Left ventricle myocardium inferior (tissue), 1 donor: ENCODE measurements around the gene PTGDR. TPM values are rescaled to one million over a fixed set of nuclear protein-coding genes. Genes with fewer than 3 reads are reported as not detected.

Experiments
- DNase-seq: peaks from one replicate; pipeline ENCODE4 v3.0.0-alpha.2; 2020
- H3K27ac ChIP-seq: fragments of 200-600 bp; replicated peaks from 2 replicates; pipeline ENCODE4 v1.8.0; 2021
- H3K27me3 ChIP-seq: fragments of 200-600 bp; 2 replicates; pipeline ENCODE4 v1.8.0; 2021; ENCODE audit warnings: low read depth
- H3K36me3 ChIP-seq: fragments of 200-600 bp; 2 replicates; pipeline ENCODE4 v1.8.0; 2021
- H3K4me1 ChIP-seq: fragments of 200-600 bp; 2 replicates; pipeline ENCODE4 v1.8.0; 2021
- H3K4me3 ChIP-seq: fragments of 200-600 bp; 2 replicates; pipeline ENCODE4 v1.8.0; 2021; ENCODE audit warnings: mild to moderate bottlenecking, moderate library complexity
- H3K9me3 ChIP-seq: fragments of 200-600 bp; replicated peaks from 2 replicates; pipeline ENCODE4 v1.8.0; 2021
- CTCF ChIP-seq: fragments of 200-600 bp; IDR thresholded peaks from 2 replicates; pipeline ENCODE4 v1.8.0; 2021; ENCODE audit warnings: antibody characterized with exemption, mild to moderate bottlenecking, borderline replicate concordance
- intact Hi-C: fragments of 100-400 bp; cut with micrococcal nuclease; formaldehyde crosslinking; loops from one replicate; pipeline ENCODE4 v1.11.0; 2022
- total RNA-seq: library from RNA; stranded (reverse); fragmentation: NEBNext Ultra II Directional; extraction: Animal tissue kit (Norgen Biotek cat#: 25700); gene quantifications from one replicate; pipeline ENCODE4 v1.2.1, GENCODE V29; 2021
- donor health status: DM: no; HTN: yes; CAD: no; lungs with severe emphysema.

The PTGDR gene
- total RNA-seq, 1 donor from 2014 or later: 1.3 TPM

GRCh38 chr14:52307376-52307775 lies 39.9 kb downstream of the PTGDR start:
- no peak overlapping the region for H3K27ac ChIP-seq
- no peak for DNase-seq
- no peaks in the 10 kb centered on the region for H3K4me1 ChIP-seq
- no peak for TF ChIP-seq CTCF
- H3K36me3 ChIP-seq: no peaks in the 10 kb centered on the region
- H3K4me3 ChIP-seq: no peak overlapping the region
- peaks cover 38% of the 10 kb centered on the region for H3K27me3 ChIP-seq
- H3K9me3 ChIP-seq: no peaks in the 10 kb centered on the region
- intact Hi-C loops: no loop called here

- intact Hi-C loops: no loop called here
These were observed 40.4 kb downstream of the PTGDR start for GRCh38 chr14:52307905-52308304.

GRCh38 chr14:52310541-52310940 lies 43.0 kb downstream of the PTGDR start:
- peaks cover 24% of the 10 kb centered on the region for H3K4me1 ChIP-seq
- H3K36me3 ChIP-seq: no peaks in the 10 kb centered on the region
- no peak overlapping the region for H3K27ac ChIP-seq
- H3K4me3 ChIP-seq: no peak overlapping the region
- TF ChIP-seq CTCF: no peak
- no peaks in the 10 kb centered on the region for H3K9me3 ChIP-seq
- no peak for DNase-seq
- intact Hi-C loops: no loop called here
- peaks cover 70% of the 10 kb centered on the region for H3K27me3 ChIP-seq

More at GRCh38 chr14:52307905-52308304, 40.4 kb downstream of the PTGDR start:
- peaks cover 44% of the 10 kb centered on the region for H3K27me3 ChIP-seq
- H3K4me1 ChIP-seq: no peaks in the 10 kb centered on the region
- no peak overlapping the region for H3K4me3 ChIP-seq
- H3K36me3 ChIP-seq: no peaks in the 10 kb centered on the region
- no peaks in the 10 kb centered on the region for H3K9me3 ChIP-seq
- no peak for TF ChIP-seq CTCF
- no peak overlapping the region for H3K27ac ChIP-seq
- no peak for DNase-seq

GRCh38 chr14:52312931-52313355 lies 45.4 kb downstream of the PTGDR start:
- no peak for TF ChIP-seq CTCF
- H3K9me3 ChIP-seq: no peaks in the 10 kb centered on the region
- H3K4me1 ChIP-seq: peaks cover 24% of the 10 kb centered on the region
- H3K27me3 ChIP-seq: peaks cover 85% of the 10 kb centered on the region
- H3K36me3 ChIP-seq: no peaks in the 10 kb centered on the region
- intact Hi-C loops: no loop called here
- H3K27ac ChIP-seq: no peak overlapping the region
- no peak for DNase-seq
- peak overlapping the region; percentile 71 for H3K4me3 ChIP-seq

- no peak overlapping the region for H3K27ac ChIP-seq
- no peaks in the 10 kb centered on the region for H3K36me3 ChIP-seq
- H3K27me3 ChIP-seq: peaks cover 85% of the 10 kb centered on the region
- no peaks in the 10 kb centered on the region for H3K9me3 ChIP-seq
- intact Hi-C loops: no loop called here
- DNase-seq: no peak
- peaks cover 24% of the 10 kb centered on the region for H3K4me1 ChIP-seq
- no peak for TF ChIP-seq CTCF
- peak overlapping the region; percentile 71 for H3K4me3 ChIP-seq
These were observed 46.0 kb downstream of the PTGDR start for GRCh38 chr14:52313462-52313861.
